Neural cell (in vitro differentiated cells): Measurements from ENCODE around the gene CCDC158. TPM values are rescaled to one million over a fixed set of nuclear protein-coding genes. Genes with fewer than 3 reads are reported as not detected.

Source experiments
- H2AFZ ChIP-seq: fragments of 200-600, 300-800 bp; sonication (generic), shearing (Covaris generic); 2 replicates; pipeline ENCODE4 v1.6.0; 2014; ENCODE audit warnings: low read depth, mild to moderate bottlenecking, antibody characterized with exemption, low read length, moderate library complexity
- H3F3A ChIP-seq: fragments of 200-600 bp; shearing (Covaris generic); 2 replicates; pipeline ENCODE4 v1.6.1; 2016; ENCODE audit warnings: mild to moderate bottlenecking, moderate library complexity, mixed read lengths, antibody characterized with exemption, low read length; ENCODE audit not compliant: insufficient read depth, poor library complexity, severe bottlenecking
- H3K27ac ChIP-seq: fragments of 200-600, 300-800 bp; sonication (generic), shearing (Covaris generic); 2 replicates; pipeline ENCODE4 v1.5.1; 2014; ENCODE audit warnings: mild to moderate bottlenecking, low read length, moderate library complexity
- H3K27me3 ChIP-seq: fragments of 300-800, 200-600 bp; sonication (generic), shearing (Covaris generic); 2 replicates; pipeline ENCODE4 v1.6.0; 2014; ENCODE audit warnings: mild to moderate bottlenecking, low read depth, low read length, moderate library complexity; ENCODE audit not compliant: insufficient read depth
- H3K36me3 ChIP-seq: fragments of 300-800, 200-600 bp; sonication (generic), shearing (Covaris generic); 2 replicates; pipeline ENCODE4 v1.5.1; 2014; ENCODE audit warnings: mild to moderate bottlenecking, antibody characterized with exemption, low read length, moderate library complexity; ENCODE audit not compliant: insufficient read depth
- H3K4me2 ChIP-seq: fragments of 300-800, 200-600 bp; sonication (generic), shearing (Covaris generic); 2 replicates; pipeline ENCODE4 v1.6.0; 2014; ENCODE audit warnings: mild to moderate bottlenecking, low read length
- H3K4me3 ChIP-seq: fragments of 300-800, 200-600 bp; sonication (generic), shearing (Covaris generic); 2 replicates; pipeline ENCODE4 v1.5.1; 2014; ENCODE audit warnings: mild to moderate bottlenecking, low read length, moderate library complexity
- H3K79me2 ChIP-seq: fragments of 200-600 bp; shearing (Covaris generic); replicated peaks from 2 replicates; pipeline ENCODE4 v1.6.0; 2014; ENCODE audit warnings: mild to moderate bottlenecking, low read length, moderate library complexity; ENCODE audit not compliant: insufficient read depth
- H3K9ac ChIP-seq: fragments of 300-800, 200-600 bp; sonication (generic), shearing (Covaris generic); 2 replicates; pipeline ENCODE4 v1.6.1; 2016; ENCODE audit warnings: mild to moderate bottlenecking, low read length, mixed read lengths
- H3K9me2 ChIP-seq: fragments of 200-600 bp; shearing (Covaris generic); 2 replicates; pipeline ENCODE4 v1.6.1; 2016; ENCODE audit warnings: mild to moderate bottlenecking, low read length, mixed read lengths; ENCODE audit not compliant: insufficient read depth
- H3K9me3 ChIP-seq: fragments of 200-600, 300-800 bp; sonication (generic), shearing (Covaris generic); 2 replicates; pipeline ENCODE4 v1.6.1; 2016; ENCODE audit warnings: mild to moderate bottlenecking, mixed run types, low read length, moderate library complexity, mixed read lengths
- H4K20me1 ChIP-seq: fragments of 200-600 bp; shearing (Covaris generic); 2 replicates; pipeline ENCODE4 v1.6.1; 2016; ENCODE audit warnings: mild to moderate bottlenecking, mixed run types; ENCODE audit not compliant: insufficient read depth
- CTCF ChIP-seq: fragments of 450-650 bp; IDR thresholded peaks from 2 replicates; pipeline ENCODE4 v1.5.1; 2014; ENCODE audit warnings: antibody characterized with exemption, mild to moderate bottlenecking, moderate library complexity; ENCODE audit not compliant: poor library complexity, severe bottlenecking
- EP300 ChIP-seq: fragments of 450-650 bp; conservative IDR thresholded peaks from 2 replicates; pipeline ENCODE4 v1.6.1; 2014; ENCODE audit warnings: antibody characterized with exemption, mild to moderate bottlenecking, moderate library complexity; ENCODE audit not compliant: poor library complexity, severe bottlenecking
- EZH2 ChIP-seq: fragments of 200-600, 300-800 bp; shearing (Covaris generic), sonication (generic); IDR thresholded peaks from 2 replicates; pipeline ENCODE4 v1.6.1; 2014; ENCODE audit warnings: antibody characterized with exemption, low read length, borderline replicate concordance, mild to moderate bottlenecking; ENCODE audit not compliant: insufficient read depth, poor library complexity, severe bottlenecking
- MXI1 ChIP-seq: fragments of 450-650 bp; conservative IDR thresholded peaks from 2 replicates; pipeline ENCODE4 v1.6.1; 2014; ENCODE audit warnings: antibody characterized with exemption, mild to moderate bottlenecking; ENCODE audit not compliant: poor library complexity, severe bottlenecking
- POLR2AphosphoS5 ChIP-seq: IDR thresholded peaks from 2 replicates; pipeline ENCODE4 v1.6.1; 2012
- RAD21 ChIP-seq: fragments of 450-650 bp; conservative IDR thresholded peaks from 2 replicates; pipeline ENCODE4 v1.6.1; 2014; ENCODE audit warnings: antibody characterized with exemption, mild to moderate bottlenecking, moderate library complexity
- REST ChIP-seq: IDR thresholded peaks from 2 replicates; pipeline ENCODE4 v1.6.1; 2012; ENCODE audit warnings: borderline replicate concordance
- SMC3 ChIP-seq: fragments of 450-650 bp; conservative IDR thresholded peaks from 2 replicates; pipeline ENCODE4 v1.6.1; 2014; ENCODE audit warnings: antibody characterized with exemption, mild to moderate bottlenecking, moderate library complexity; ENCODE audit not compliant: poor library complexity
- TAF1 ChIP-seq: IDR thresholded peaks from 2 replicates; pipeline ENCODE4 v1.6.1; 2012; ENCODE audit warnings: low read depth
- polyA plus RNA-seq: library from polyadenylated mRNA; depleted of rRNA; stranded (reverse); fragments of >200 nt; gene quantifications from 2 replicates; pipeline ENCODE4 v1.2.3, GENCODE V29; 2014

Gene CCDC158
- polyA plus RNA-seq, 1 donor from 2014 or later = not detected

- Histone ChIP-seq H3K4me3 (no peak overlapping the region), H3K9me3 (no peaks in the 10 kb centered on the region), H2AFZ (no peak overlapping the region), H3K79me2 (no peaks in the 10 kb centered on the region), H3K9ac (no peak overlapping the region), H3F3A (no peaks in the 10 kb centered on the region), H3K27me3 (no peaks in the 10 kb centered on the region), H3K27ac (no peak overlapping the region), H3K9me2 (no peaks in the 10 kb centered on the region), H4K20me1 (no peaks in the 10 kb centered on the region), H3K4me2 (no peak overlapping the region), H3K36me3 (no peaks in the 10 kb centered on the region)
- TF ChIP-seq MXI1 (no peak), RAD21 (no peak), POLR2AphosphoS5 (no peak), CTCF (no peak), REST (no peak), EP300 (no peak), SMC3 (no peak), TAF1 (no peak), EZH2 (no peak)
These were observed 140.2 kb downstream of the CCDC158 start for GRCh38 chr4:76280488-76281441.

- no peaks in the 10 kb centered on the region for H3F3A ChIP-seq
- H4K20me1 ChIP-seq = no peaks in the 10 kb centered on the region
- H3K79me2 ChIP-seq = no peaks in the 10 kb centered on the region
- H2AFZ ChIP-seq = no peak overlapping the region
- H3K9me2 ChIP-seq = no peaks in the 10 kb centered on the region
- no peak overlapping the region for H3K9ac ChIP-seq
- no peaks in the 10 kb centered on the region for H3K27me3 ChIP-seq
- H3K4me2 ChIP-seq = no peak overlapping the region
- no peak for TF ChIP-seq POLR2AphosphoS5
- TF ChIP-seq TAF1 = no peak
- no peak for TF ChIP-seq EZH2
- TF ChIP-seq REST = no peak
- TF ChIP-seq CTCF = no peak
- H3K36me3 ChIP-seq = no peaks in the 10 kb centered on the region
- H3K27ac ChIP-seq = no peak overlapping the region
- H3K9me3 ChIP-seq = no peaks in the 10 kb centered on the region
- H3K4me3 ChIP-seq = no peak overlapping the region
These were observed 141.5 kb downstream of the CCDC158 start for GRCh38 chr4:76279462-76279861.
